MG63 (cell line): Measurements from ENCODE around the gene PLGLB1. TPM values are rescaled to one million over a fixed set of nuclear protein-coding genes. Genes with fewer than 3 reads are reported as not detected.
"Not testable (repeated sequence)": the region's sequence is repeated elsewhere in the genome, so short reads cannot be mapped to it uniquely, and the experiment has no call there.

ENCODE experiments used
- DNase-seq: peaks from one replicate; pipeline ENCODE4 v3.0.0-alpha.2; 2020
- H3K27me3 ChIP-seq: fragments of 250-450 bp; sonication (Bioruptor Pico); 2 replicates; pipeline ENCODE4 v1.5.1; 2020; ENCODE audit warnings: mild to moderate bottlenecking, moderate library complexity
- H3K36me3 ChIP-seq: fragments of 250-450 bp; sonication (Bioruptor Pico); 2 replicates; pipeline ENCODE4 v1.5.1; 2020; ENCODE audit warnings: mild to moderate bottlenecking, moderate library complexity
- H3K4me3 ChIP-seq: fragments of 250-450 bp; sonication (Bioruptor Pico); 2 replicates; pipeline ENCODE4 v1.5.1; 2020; ENCODE audit warnings: mild to moderate bottlenecking, moderate library complexity
- H3K9me3 ChIP-seq: fragments of 250-450 bp; sonication (Bioruptor Pico); 2 replicates; pipeline ENCODE4 v1.5.1; 2020; ENCODE audit warnings: mild to moderate bottlenecking, moderate library complexity
- total RNA-seq: library from RNA; depleted of rRNA; stranded (reverse); fragments of >200 nt; shearing (Covaris generic); gene quantifications from 2 replicates; pipeline ENCODE4 v1.2.3, GENCODE V29; 2014; ENCODE audit warnings: low replicate concordance; rRNA removed

Gene PLGLB1
- total RNA-seq, result 5.0 TPM in 1 of 2 replicates, not detected in the other

DNA sequence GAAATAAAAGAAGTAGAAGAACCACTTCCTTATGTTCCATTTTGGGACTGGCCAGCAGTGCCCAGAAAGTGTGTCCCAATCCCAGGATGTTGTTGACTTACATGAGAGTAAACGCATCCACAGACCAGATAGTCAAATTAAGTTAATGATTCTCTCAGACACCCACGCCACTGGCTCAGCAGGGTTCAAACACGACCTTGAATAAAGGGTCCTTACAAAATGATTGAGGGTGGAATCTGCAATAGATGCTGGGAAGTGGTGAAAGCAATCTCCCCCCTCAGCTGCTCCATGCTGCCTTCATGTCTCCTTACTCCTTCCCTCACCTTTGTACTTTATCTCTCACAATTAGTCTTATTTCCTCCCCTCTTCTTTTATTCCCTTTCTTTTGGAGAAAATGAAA is at the start of gene PLGLB1:
Gene PLGLB1, minus strand, starts transcription at position 101 of the 400 bp plus-strand sequence. Its CDS starts 61 bp downstream, at position 40.
- H3K36me3 ChIP-seq, DNase-seq, H3K27me3 ChIP-seq, H3K9me3 ChIP-seq, H3K4me3 ChIP-seq: not testable (repeated sequence)

DNA sequence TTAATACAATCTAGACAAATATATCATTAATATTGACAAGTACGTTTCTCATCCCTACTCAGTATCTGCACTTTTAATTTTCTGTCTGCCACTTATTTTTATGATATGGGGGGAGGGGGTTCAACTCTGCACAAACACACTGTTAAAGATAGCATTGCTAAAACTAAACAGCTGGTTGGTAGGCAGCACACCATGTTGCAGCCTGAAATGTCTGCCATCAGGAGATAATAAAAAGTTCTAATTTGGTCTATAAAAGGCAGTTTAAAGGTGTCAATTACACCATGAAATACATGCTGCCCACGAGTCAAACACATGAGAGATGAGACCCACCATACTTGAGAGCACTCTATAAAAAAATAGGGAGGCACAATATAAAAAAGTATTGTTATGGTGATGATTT is 42.7 kb upstream of the PLGLB1 start:
- H3K9me3 ChIP-seq, H3K36me3 ChIP-seq, H3K4me3 ChIP-seq, DNase-seq, H3K27me3 ChIP-seq: not testable (repeated sequence)

DNA sequence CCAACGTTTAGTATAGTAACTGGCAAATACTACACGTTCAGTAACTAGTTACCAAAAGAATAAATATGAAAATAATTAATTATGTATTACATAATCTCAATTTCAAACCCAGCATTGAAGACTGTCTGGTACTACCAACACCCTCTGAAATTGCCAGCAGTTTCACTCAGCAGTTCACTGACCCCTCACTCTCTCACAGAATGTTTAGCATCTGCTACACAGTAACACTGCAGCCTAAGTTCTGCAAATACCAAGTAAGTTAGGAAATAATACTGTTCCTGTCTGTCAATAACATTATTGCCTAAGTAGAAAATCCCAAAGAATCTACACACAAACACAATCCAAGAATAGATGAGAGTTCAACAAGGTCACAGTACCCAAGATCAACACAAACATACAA is 41.8 kb upstream of the PLGLB1 start:
- H3K9me3 ChIP-seq, H3K36me3 ChIP-seq, H3K27me3 ChIP-seq, DNase-seq, H3K4me3 ChIP-seq: not testable (repeated sequence)

DNA sequence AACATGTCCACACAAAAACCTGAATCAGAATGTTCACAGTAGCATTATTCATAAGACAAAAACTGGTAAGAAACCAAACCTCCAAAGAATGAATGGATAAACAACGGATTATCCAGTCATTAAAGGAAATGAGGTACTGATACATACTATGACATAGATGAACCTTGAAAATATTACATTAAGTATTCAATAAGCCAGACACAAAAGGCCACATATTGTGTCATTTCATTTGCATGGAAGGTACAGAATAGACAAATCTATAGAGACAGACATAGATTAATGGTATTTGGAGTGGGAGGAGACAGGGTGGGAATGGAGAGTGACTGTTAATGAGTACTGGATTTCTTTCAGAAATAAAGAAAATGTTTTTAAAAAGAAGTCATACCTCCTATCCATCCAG is 39.9 kb upstream of the PLGLB1 start:
- H3K27me3 ChIP-seq, DNase-seq, H3K36me3 ChIP-seq, H3K9me3 ChIP-seq, H3K4me3 ChIP-seq: not testable (repeated sequence)

DNA sequence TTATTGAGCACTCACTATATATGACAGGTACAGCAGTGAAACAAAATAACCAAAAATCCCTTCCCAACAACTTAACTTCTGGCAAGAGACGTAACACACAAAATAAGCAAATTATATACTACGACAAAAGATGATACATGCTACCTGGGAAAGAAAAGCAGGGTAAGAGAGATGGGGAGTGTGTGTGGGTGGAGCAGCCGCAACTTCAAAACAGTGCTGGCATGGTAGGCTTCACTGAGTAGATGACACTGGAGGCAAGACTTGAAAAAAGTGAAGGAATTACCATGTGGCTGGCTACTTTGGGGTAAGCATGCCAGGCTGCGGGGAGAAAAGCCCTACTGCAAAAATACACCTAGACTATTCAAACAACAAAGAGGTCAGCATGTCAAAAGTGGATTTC is 36.0 kb upstream of the PLGLB1 start:
- H3K27me3 ChIP-seq, H3K9me3 ChIP-seq, H3K4me3 ChIP-seq, DNase-seq, H3K36me3 ChIP-seq: not testable (repeated sequence)

DNA sequence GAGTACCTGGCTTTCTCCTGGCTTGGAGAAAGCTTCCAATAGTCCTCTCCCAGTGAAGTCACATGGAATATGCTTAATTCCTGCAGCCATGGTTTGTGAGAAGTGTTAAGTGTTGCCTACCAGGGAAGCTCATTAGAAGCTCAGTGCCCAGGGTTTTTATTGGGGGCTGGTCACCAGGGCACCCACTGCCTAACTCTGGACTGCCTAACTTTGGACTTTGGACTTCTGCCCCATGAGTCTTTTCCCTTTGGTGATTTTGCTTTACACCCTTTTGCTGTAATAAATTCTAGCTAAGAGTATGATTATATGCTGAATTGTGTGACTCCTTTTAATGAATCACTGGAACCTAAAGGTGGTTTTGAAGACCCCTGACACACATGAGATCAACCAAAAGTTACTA is 35.2 kb upstream of the PLGLB1 start:
- not testable (repeated sequence) for H3K4me3 ChIP-seq, H3K9me3 ChIP-seq, DNase-seq, H3K36me3 ChIP-seq, H3K27me3 ChIP-seq

DNA sequence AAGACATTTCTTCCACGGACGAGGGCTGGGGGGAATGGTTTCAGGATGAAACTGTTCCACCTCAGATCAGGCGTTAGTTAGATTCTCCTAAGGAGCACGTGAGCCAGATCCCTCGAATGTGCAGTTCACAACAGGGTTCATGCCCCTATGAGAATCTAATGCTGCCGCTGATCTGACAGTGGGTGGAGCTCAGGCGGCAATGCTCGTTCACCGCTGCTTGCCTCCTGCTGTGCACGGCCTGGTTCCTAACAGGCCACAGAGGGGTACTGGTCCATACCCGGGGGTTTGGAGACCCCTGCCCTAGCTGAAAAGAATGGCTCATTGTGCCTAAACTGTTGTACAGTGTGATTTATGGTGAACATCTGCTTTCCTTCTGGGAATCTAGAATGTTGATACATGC is 34.8 kb upstream of the PLGLB1 start:
- H3K4me3 ChIP-seq, DNase-seq, H3K36me3 ChIP-seq, H3K9me3 ChIP-seq, H3K27me3 ChIP-seq: not testable (repeated sequence)

DNA sequence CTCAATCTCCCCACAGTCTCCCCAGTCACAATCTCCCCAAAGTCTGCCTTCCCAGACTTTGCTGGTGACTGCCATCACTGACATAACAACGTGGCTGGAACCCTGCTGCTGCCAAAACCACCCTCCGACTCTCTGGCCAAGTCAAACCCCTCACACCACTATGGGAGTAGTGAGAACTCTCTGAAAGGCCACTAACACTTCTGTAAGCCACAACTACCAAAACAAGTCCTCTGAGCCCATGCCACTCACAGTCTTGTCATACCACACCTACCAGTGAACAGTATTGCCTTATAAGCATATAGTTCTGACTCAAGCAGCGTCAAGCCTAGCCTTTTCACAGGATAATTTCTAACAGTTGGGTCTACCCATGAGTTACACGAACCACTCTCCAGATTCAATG is 32.7 kb upstream of the PLGLB1 start:
- not testable (repeated sequence) for H3K27me3 ChIP-seq, DNase-seq, H3K9me3 ChIP-seq, H3K4me3 ChIP-seq, H3K36me3 ChIP-seq

DNA sequence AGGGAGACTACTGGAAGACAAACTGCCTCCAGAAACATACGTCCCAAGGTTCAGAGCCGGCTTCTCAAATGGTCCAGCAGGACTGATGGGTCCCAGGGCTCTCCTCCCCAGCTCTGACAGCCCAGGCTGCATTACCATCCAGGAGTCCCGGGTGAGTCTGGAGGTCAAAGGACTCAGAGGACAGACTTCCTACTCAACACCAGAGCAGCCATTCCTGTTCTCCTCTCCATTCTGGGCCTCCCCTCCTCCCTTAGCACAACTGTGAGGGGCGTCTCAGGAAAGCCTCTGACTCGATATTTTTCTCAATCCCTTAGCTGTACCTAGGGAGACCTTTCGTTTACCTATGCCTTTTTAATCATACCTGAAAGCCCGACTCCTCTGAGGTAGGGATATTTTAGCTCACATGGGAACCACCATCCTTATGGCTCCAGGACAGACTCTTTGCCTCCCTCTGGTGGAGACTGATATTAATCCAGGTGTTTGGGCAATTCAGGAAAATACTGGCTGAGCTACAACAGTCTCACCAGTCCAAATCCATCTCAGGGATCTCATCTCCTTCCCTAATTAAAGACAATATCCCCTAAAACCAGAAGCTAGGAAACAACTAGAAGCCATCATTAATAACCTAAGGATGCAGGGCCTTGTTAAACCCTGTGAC is 19.8 kb upstream of the PLGLB1 start:
- DNase-seq, H3K36me3 ChIP-seq, H3K4me3 ChIP-seq, H3K27me3 ChIP-seq, H3K9me3 ChIP-seq: not testable (repeated sequence)

DNA sequence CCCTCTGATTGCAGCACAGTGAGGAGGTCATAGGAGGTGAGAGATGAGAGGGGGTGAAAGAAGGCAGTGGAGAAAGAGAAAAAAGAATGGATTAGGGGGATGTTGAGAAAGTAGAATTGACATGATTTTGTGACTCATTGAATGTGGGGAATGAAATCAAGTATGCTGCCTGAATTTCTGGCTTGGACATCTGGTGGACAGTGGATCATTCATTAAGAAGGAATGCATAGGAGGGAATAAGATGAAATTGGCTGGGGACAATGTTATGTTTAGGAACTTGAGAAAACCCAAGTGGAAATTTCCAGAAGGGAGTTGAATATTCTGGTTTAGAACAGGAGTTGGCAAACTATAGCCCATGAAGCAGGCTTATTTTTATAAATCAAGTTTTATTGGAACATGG is 7.0 kb upstream of the PLGLB1 start:
- H3K4me3 ChIP-seq, H3K9me3 ChIP-seq, H3K27me3 ChIP-seq, DNase-seq, H3K36me3 ChIP-seq: not testable (repeated sequence)

DNA sequence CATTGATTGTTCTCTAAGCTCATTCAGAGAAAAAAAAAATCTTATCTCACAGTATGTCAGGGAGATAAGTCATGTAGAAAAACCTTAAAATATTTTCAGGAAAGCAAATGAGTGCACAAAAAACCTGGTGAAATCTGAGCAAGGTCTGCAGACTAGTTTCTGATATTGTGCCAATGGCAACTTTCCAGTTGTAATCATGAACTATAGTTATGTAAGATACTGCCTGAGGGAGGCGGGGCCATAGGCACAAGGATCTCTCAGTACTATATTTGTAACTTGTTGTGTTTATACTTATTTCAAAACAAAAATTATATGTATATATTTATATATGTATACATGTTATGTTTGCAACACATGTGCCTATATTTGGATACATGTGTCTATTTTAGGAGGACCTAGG is 5.2 kb upstream of the PLGLB1 start:
- H3K9me3 ChIP-seq, result not testable (repeated sequence)

DNA sequence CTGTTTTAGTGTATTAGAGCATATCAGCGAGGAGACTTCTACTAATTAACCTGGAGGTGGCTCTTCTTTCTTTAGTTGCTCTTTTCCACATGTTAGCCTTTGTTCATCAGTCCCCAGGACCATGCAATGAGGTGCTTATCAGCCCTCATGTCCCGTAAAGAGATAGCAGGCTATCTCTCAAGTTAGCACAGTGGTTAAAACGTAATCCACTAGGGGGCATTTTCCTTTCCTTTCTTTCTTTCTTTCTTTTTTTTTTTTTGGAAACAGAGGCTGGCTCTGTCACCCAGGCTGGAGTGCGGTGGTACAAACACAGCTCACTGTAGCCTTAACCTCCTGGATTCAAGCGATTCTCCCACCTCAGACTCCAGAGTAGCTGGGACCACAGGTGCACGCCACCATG is 4.3 kb upstream of the PLGLB1 start:
- not testable (repeated sequence) for H3K27me3 ChIP-seq, H3K36me3 ChIP-seq, H3K9me3 ChIP-seq, H3K4me3 ChIP-seq, DNase-seq

More for the DNA sequence above, 5.2 kb upstream of the PLGLB1 start:
- H3K27me3 ChIP-seq, H3K36me3 ChIP-seq, H3K4me3 ChIP-seq, DNase-seq: not testable (repeated sequence)

DNA sequence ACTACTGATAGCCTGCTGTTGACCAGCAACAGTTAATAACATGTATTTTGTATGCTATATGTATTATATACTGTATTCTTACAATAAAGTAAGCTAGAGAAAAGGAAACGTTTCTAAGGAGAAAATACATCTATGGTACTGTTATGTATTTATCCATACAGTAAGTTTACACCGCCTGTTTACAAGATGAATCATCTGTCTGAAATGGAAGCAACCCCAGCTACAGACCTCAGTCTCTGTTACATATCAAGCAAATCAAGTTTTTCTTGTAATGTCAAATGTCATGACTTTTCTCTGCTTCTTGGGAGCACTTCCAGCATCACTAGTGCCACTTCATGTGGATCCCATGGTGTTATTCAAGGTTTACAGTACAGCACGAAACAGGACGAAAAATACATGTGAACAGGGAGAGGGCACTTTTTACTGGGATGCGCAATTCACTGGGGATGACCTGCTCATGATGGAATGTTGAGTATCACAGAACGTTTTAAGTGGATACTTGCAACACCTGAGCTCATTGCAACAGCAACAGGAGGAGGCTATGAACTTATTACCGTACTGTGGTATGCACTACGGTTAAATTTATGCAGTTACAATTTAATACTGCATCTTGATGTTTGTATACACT is 2.5 kb upstream of the PLGLB1 start:
- not testable (repeated sequence) for H3K4me3 ChIP-seq, H3K27me3 ChIP-seq, H3K36me3 ChIP-seq, H3K9me3 ChIP-seq, DNase-seq

DNA sequence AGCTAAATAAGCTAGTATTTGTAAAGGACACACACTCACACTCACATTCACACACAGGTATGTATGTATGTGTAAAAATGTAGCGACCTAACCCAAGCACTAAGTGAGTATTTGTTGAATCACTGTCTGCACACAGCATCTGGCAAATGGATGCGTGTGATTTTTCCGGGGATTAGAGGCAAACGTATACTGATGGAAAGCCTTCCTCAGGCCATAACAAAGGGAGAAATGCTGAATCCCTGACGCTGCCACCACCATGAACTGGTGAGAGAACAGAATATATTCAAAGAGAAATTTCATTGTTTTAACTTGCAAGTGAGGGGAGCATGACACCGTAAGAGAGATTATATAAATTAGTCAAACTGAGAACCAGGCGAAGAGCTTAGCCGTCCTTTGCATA is 601 bp downstream of the PLGLB1 start:
- H3K4me3 ChIP-seq, H3K27me3 ChIP-seq, H3K36me3 ChIP-seq, DNase-seq, H3K9me3 ChIP-seq: not testable (repeated sequence)

DNA sequence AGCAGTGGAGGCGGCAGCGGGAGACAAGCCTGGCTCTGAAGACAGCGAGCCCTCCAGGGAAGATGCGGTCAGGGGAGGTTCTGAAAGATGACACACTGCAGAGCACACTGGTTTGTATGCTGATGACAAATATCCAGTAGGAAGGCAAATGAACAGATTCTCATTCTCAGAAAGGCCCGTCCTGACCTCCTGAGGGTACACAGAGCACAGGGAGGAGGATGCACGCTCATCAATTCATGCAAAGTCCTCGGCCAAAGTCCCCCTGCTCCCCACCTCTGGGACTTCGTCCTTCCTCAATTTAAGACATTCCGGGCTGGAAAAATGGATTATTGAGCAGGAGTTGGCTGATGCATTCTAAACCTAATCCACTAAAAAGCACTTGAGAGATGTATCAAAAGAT is 2.6 kb downstream of the PLGLB1 start:
- not testable (repeated sequence) for H3K36me3 ChIP-seq, H3K9me3 ChIP-seq, H3K27me3 ChIP-seq, DNase-seq, H3K4me3 ChIP-seq

DNA sequence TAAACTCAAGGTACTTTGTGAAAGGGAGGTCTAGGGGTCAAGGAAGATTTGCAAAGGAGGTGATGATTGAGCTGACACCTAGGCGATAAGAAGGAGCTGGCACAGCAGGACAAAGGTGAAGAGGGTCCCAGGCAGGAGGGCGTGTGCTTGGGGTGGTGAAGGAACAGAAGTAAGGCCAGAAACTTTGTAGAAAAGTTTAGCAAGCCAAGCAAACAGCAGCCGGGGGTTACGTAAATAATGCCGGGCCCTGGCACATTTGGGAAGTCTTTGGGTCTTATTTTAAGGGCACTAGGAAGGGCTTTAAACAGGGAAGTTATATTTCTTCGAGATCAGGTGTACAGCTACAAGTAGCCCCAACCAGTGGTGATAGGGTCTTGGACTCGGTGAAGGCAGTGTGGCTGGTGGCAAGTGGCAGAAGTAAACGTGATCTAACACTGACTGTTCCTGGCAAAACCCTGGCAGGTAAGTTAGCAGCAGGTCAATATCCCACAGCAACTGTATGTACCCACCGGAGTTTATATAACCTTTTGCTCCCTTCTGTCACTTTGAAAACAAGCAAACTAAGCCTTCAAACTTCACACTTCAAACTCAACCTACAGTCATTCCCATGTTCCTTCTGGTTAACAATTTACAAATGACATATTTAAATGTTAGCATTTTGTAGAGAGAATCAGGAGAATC is 7.0 kb downstream of the PLGLB1 start:
- not testable (repeated sequence) for H3K9me3 ChIP-seq, H3K4me3 ChIP-seq, H3K36me3 ChIP-seq, DNase-seq, H3K27me3 ChIP-seq

DNA sequence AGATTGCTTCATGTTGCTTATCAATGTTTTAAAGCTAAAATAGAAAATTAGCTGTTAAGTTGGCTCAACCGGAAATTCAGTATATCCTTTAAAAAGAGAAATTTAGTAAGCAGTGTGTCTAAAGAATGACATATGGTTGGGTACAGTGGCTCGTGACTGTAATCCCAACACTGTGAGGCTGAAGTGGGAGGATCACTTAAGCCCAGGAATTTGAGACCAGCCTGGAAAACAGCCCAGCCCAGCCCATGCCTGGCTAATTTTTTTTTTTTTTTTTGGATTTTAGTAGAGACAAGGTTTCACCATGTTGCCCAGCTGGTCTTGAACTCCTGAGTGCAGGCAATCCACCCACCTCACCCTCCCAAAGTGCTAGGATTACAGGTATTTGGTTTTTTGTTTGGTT is 17.2 kb downstream of the PLGLB1 start:
- not testable (repeated sequence) for DNase-seq, H3K4me3 ChIP-seq, H3K36me3 ChIP-seq, H3K27me3 ChIP-seq, H3K9me3 ChIP-seq
